Stimulated activated CD8-positive, alpha-beta memory T cell treated with anti-CD3 and anti-CD28 coated beads, Interleukin-12 subunit alpha, Interleukin-12 subunit beta, amount 100 ng/mL, for 1 hour (primary cell): ENCODE results near the gene FAH.
"Not testable (repeated sequence)": the region's sequence is repeated elsewhere in the genome, so short reads cannot be mapped to it uniquely, and the experiment has no call there.

Experiments used
- DNase-seq: peaks from one replicate; pipeline ENCODE4 v3.0.0-alpha.2; 2020; ENCODE audit warnings: low read depth

FAH gene

GRCh38 chr15:80152896-80153876 is at the start of gene FAH:
FAH (plus strand) TSS chr15:80152999; CDS start chr15:80153055, 56 bp downstream.
- no peak for DNase-seq

DNA sequence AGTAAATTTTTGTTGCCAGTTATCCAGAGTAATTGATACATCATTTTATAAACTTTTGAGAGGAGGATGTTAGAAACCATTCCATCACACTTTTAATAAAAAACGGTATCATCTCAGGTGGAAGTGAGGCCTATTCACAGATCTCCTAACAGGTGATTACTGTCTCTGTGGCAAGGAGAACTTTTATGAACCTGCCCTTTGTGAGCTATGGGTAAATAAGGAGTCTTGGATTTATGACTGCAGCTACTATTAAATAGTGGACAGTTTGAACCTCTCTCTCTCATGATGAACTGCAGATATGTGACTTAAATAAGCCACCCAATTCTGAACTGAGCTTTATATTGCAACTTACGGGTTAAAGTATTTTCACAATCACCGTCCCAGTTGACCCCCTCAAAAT is 47.6 kb upstream of the FAH start:
- no peak for DNase-seq

- no peak for DNase-seq
Observed at GRCh38 chr15:80105595-80105994, 47.2 kb upstream of the FAH start.

DNA sequence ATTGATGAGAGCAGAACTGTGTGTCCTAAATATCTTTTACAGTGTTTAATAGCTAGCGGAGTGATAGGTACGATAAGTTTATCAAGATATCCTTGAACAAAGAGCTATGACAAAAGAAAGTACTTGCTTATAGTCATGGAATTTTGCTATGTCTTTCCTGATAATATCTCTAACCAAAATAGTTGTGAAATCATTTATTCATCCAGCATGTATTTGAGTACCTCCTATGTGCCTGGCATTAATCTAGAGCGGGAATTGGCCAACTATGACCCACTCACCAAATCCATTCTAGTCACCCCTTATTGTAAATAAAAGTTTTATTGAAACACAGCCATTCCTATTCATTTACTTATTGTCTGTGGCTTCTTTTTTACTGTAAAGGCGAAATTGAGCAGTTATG is 46.7 kb upstream of the FAH start:
- DNase-seq, result no peak

GRCh38 chr15:80107204-80107603 is 45.6 kb upstream of the FAH start:
- DNase-seq, result no peak

GRCh38 chr15:80107774-80108173 is 45.0 kb upstream of the FAH start:
- DNase-seq, result no peak

DNA sequence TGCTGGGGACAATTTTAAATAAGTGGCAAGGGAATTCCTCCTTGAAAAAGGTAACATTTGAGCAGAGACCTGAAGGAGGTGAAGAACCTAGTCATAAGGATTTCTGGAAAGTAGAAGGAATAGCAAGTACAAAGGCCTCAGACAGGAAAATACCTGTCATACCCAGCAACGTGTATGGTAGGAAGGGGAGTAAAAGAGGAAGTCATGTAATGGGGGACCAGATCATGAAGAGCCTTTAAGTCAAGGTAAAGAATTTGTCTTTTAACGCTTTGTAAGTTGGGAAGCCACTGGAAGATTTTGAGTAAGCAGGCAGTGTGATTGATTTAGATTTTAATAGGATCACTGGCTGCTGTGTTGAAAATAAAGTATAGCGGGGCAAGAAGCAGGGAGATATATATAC is 43.4 kb upstream of the FAH start:
- no peak for DNase-seq

GRCh38 chr15:80110920-80111319 is 41.9 kb upstream of the FAH start:
- no peak for DNase-seq

DNA sequence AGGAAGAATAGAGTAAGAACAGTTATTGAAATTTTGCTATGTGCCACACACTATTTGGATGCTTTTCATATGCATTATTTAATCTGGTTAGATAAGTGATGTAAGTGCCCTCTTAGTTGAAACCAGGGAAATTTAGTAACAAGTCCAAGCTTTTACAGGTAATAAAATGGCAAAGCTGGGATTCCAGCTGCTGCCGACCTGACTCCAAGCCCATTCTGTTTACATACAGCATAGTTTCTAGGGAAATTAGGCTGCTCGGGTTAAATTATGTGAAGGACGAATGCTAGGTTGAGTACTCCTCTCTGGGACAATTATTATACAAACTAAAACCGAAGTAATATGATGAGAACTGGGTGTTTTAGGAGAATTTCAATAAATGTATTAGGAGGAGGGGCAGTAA is 38.7 kb upstream of the FAH start:
- no peak for DNase-seq

GRCh38 chr15:80115021-80115420 is 37.8 kb upstream of the FAH start:
- no peak for DNase-seq

DNA sequence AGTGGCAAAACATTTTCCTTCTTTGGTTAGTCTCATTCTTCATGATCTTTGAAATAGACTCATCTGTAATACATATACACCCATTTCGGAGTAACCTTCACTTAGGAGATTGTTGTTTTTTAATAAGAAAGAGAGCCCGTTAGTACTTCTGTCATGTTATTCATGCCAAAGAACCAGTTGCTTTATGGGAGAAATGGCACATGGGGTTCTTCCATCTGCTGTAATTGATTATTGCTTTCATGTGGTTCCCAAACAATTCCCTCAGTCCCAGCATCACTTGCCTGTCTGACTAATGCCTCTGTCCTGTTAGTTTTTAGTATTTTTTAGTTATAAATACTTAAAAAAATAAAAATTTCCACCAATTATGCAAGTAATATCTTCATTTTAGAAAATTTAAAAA is 33.8 kb upstream of the FAH start:
- no peak for DNase-seq

GRCh38 chr15:80120636-80121035 is 32.2 kb upstream of the FAH start:
- DNase-seq, result no peak

DNA sequence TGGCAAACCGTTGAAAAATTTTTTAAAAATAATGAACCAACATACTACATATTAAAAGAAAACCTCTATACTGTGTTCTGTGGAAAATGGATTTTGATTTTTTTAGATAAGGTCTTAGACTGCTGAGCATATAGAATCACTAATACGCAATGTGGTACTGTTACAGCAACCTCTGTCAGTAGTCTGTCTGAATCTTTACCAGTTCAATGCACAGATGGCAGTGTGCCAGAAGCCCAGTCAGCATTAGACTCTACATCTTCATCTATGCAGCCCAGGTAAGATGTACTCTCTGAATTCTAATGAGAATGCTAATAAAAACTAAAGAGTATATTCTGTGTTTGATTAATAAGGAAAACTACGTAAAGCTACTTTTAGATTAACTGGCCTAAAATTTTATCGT is 31.3 kb upstream of the FAH start:
- DNase-seq, result no peak

DNA sequence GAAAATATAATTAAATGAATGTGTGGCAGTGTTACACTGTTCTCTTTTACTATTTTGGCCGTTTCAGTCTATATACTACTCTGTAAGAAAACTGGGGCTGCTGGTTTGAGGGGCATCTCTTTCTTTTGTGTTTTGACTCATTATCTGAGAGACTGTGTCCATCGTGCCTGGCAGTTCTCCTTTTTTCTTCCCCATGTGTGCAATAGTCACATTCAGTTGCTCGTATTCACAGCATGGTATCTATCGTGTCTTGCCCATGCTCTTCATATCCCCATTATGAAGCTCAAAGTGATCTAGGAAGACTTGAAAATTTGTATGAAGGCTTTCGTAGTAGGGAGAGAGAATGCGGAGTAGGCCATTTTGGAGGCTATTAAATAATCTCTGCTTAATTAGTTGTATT is 29.8 kb upstream of the FAH start:
- no peak for DNase-seq

DNA sequence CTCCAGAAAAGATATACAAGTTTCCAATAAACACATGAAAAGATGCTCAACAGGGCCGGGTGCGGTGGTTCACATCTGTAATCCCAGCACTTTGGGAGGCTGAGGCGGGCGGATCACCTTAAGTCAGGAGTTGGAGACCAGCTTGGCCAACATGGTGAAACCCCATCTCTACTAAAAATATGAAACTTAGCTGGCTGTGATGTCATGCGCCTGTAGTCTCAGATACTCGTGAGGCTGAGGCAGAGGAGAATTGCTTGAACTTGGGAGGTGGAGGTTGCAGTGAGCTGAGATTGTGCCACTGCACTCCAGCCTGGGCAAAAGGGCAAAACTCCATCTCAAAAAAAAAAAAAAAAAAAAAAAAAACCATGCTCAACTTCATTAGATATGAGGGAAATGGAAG is 25.5 kb upstream of the FAH start:
- DNase-seq, result not testable (repeated sequence)

GRCh38 chr15:80127911-80128310 is 24.9 kb upstream of the FAH start:
- no peak for DNase-seq

DNA sequence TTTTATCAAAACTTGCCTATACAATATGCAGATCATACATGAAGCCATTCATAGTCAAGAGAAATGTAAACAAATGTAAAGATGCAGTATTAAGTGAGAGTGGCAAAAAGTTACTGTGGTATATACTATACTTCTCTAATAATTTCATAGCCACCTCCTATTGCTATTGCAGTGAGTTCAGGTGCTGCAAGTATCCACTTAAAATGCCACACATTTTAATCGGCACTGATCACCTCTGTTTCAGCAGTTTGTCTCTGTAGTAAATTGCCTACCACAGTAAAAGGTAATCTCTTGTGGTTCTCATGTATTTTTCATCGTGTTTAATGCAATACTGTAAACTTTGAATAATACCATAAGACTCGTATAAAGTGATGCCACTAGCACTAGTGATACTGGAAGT is 20.4 kb upstream of the FAH start:
- DNase-seq, result no peak

- no peak for DNase-seq
Observed at GRCh38 chr15:80136854-80137253, 15.9 kb upstream of the FAH start.

- DNase-seq, result no peak
Observed at GRCh38 chr15:80138961-80139360, 13.8 kb upstream of the FAH start.

GRCh38 chr15:80140909-80141308 is 11.9 kb upstream of the FAH start:
- no peak for DNase-seq

- no peak for DNase-seq
Observed at GRCh38 chr15:80141916-80142598, 10.7 kb upstream of the FAH start.

- no peak for DNase-seq
Observed at GRCh38 chr15:80142646-80143045, 10.2 kb upstream of the FAH start.

DNA sequence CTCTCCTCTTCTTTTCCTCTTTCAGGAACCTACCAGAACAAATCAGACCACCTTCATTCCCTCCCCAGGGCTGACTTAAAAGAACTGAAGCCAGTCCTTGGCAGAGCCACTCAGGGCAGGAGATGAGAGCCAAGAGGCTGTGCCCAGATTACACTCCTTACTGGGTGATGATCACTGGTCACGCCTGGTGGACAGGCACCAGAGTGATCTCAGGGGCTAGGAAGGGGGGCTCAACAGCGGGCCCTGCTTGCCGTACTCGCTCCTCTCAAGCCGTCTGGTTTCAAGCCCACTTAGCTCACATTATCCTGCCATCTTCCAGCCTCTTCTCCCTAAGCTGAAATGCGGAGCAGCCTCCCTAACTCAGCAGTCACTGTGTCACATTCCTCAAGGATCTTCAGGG is 1.7 kb upstream of the FAH start:
- no peak for DNase-seq
